ENCODE measurements around the gene DNAH11. TPM values are rescaled to one million over a fixed set of nuclear protein-coding genes. Genes with fewer than 3 reads are reported as not detected.
"Not testable (repeated sequence)": the region's sequence is repeated elsewhere in the genome, so short reads cannot be mapped to it uniquely, and the experiment has no call there.

DNAH11 gene
- total RNA-seq, 1 experiment from 2014 or later: 1.9 TPM

DNA sequence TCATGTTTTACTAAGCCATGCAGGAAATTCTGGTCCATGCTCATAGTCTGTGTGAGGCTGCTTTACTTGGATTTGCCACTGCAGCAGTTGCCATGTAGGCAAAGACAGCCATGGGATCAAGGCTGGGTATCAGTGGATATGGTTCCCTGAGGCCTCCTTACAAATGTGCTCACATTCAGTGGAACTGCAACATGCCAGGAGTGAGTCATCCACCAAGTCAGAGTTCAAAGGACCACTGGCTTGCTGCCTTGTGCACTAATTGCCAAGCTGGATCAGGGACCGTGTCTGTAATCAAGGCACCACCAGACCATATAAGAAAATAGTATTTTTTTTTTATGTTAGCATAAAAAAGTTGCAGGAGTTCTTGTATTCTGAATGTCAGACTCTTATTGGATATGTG, 301.9 kb downstream of the DNAH11 start:
- no TSS peak for BruUV-seq (replicated peaks)
- Mint-ChIP-seq H3K9me3 (ENCODE audit: low read depth, unreplicated experiment) (no peaks in the 10 kb centered on the region), H3K4me3 (ENCODE audit: low read depth, unreplicated experiment) (no peak overlapping the region), H3K36me3 (ENCODE audit: insufficient read depth, unreplicated experiment) (no peaks in the 10 kb centered on the region), H3K27ac (ENCODE audit: unreplicated experiment) (no peak overlapping the region), H3K4me1 (ENCODE audit: low read depth, unreplicated experiment) (no peaks in the 10 kb centered on the region), H3K27me3 (ENCODE audit: unreplicated experiment) (no peaks in the 10 kb centered on the region)
- CTCF ChIA-PET: no interaction called here
- TF ChIP-seq, protein P1, sequence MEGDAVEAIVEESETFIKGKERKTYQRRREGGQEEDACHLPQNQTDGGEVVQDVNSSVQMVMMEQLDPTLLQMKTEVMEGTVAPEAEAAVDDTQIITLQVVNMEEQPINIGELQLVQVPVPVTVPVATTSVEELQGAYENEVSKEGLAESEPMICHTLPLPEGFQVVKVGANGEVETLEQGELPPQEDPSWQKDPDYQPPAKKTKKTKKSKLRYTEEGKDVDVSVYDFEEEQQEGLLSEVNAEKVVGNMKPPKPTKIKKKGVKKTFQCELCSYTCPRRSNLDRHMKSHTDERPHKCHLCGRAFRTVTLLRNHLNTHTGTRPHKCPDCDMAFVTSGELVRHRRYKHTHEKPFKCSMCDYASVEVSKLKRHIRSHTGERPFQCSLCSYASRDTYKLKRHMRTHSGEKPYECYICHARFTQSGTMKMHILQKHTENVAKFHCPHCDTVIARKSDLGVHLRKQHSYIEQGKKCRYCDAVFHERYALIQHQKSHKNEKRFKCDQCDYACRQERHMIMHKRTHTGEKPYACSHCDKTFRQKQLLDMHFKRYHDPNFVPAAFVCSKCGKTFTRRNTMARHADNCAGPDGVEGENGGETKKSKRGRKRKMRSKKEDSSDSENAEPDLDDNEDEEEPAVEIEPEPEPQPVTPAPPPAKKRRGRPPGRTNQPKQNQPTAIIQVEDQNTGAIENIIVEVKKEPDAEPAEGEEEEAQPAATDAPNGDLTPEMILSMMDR (IDR thresholded peaks at IDR 0.05; ENCODE audit: unreplicated experiment): no peak
- no peak for DNase-seq
- intact Hi-C loops (cut with micrococcal nuclease; ENCODE audit: unreplicated experiment): no loop called here

DNA sequence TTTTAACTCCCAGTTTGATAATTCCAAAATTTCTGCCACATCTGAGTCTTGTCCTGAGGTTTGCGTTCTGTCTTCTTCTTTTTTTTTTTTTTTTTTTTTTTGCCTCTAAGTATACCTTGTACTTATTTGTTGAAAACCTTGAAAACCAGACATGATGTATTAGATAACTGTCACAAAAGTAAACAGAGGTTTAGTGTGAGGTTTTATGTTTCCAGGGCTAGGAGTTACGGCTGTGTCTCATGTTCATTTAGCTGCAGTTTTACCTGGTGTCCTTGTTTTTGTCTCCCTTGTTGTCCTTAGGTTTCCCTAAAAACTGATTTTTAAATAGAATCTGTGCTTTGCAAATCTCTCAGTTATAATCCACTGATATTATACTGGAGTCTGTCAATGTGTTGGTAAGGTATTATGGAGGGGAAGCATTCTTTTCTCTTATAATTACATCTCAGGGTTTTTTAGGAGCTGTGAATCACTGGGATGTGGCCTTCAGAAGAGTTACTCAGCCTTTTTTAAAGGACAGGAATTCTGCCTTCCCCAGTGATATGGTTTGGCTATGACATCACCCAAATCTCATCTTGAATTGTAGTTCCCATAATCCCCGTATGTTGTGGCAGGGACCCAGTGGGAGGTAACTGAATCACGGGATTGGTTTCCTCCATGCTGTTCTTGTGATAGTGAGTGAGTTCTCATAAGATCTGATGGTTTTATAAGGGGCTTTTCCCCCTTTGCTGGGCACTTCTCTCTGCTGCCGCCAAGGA, 307.9 kb downstream of the DNAH11 start:
- Mint-ChIP-seq H3K36me3 (ENCODE audit: insufficient read depth, unreplicated experiment) (no peaks in the 10 kb centered on the region), H3K27me3 (ENCODE audit: unreplicated experiment) (no peaks in the 10 kb centered on the region), H3K27ac (ENCODE audit: unreplicated experiment) (no peak overlapping the region), H3K4me1 (ENCODE audit: low read depth, unreplicated experiment) (no peaks in the 10 kb centered on the region), H3K9me3 (ENCODE audit: low read depth, unreplicated experiment) (no peaks in the 10 kb centered on the region), H3K4me3 (ENCODE audit: low read depth, unreplicated experiment) (no peak overlapping the region)
- no peak for DNase-seq
- CTCF ChIA-PET: interaction anchor here (0.6 kb wide), 1 partner anchor 140 kb away, joined by 3 read pairs; no protein-coding TSS in a partner anchor
- TF ChIP-seq, protein P1 (IDR thresholded peaks at IDR 0.05; ENCODE audit: unreplicated experiment): no peak
- intact Hi-C loops (cut with micrococcal nuclease; ENCODE audit: unreplicated experiment): no loop called here
- no TSS peak for BruUV-seq (replicated peaks)

DNA sequence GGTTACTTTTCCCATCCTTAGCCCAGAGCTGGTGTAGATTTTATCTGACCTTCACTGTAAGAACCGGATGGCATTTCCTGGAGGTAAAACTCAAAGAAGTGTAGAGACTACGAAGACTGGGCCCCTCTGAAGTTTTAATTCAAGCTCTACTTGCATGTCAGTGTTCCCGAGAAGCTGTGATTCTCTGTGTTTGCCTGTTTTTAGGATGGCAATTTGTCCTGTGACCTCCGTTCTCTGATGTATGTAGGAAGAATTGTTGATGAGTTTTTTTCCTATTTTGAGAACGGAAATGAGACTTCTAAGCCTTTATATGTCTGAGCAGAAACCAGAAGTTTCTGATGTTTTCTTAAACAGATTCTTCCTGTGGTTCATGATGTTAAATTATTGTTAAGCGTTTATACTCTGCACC, 308.7 kb downstream of the DNAH11 start:
- TF ChIP-seq, protein P1 (IDR thresholded peaks at IDR 0.05; ENCODE audit: unreplicated experiment): no peak
- BruUV-seq (replicated peaks): no TSS peak
- Mint-ChIP-seq H3K9me3 (ENCODE audit: low read depth, unreplicated experiment) (no peaks in the 10 kb centered on the region), H3K36me3 (ENCODE audit: insufficient read depth, unreplicated experiment) (no peaks in the 10 kb centered on the region), H3K4me1 (ENCODE audit: low read depth, unreplicated experiment) (no peaks in the 10 kb centered on the region), H3K27me3 (ENCODE audit: unreplicated experiment) (no peaks in the 10 kb centered on the region), H3K27ac (ENCODE audit: unreplicated experiment) (no peak overlapping the region), H3K4me3 (ENCODE audit: low read depth, unreplicated experiment) (no peak overlapping the region)
- CTCF ChIA-PET: interaction anchor here (0.7 kb wide), 1 partner anchor 247 kb away, joined by 5 read pairs; no protein-coding TSS in a partner anchor
- DNase-seq: no peak
- intact Hi-C loops (cut with micrococcal nuclease; ENCODE audit: unreplicated experiment): no loop called here

DNA sequence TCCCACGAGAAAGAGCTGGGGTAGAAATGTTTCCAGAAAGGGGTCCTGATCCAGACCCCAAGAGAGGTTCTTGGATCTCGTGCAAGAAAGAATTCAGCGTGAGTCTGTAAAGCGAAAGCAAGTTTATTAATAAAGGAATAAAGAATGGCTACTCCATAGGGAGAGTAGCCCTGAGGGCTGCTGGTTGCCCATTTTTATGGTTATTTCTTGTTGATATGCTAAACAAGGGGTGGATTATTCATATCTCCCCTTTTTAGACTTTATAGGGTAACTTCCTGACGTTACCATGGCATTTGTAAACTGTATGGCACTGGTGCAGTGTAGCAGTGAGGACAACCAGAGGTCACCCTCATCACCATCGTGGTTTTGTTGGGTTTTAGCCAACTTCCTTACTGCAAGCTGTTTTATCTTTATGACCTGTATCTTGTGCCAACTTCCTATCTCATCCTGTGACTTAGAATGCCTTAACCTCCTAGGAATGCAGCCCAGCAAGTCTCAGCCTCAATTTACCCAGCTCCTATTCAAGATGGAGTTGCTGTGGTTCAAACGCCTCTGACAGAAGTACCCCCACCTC, 322.9 kb downstream of the DNAH11 start:
- H3K27me3 Mint-ChIP-seq (ENCODE audit: unreplicated experiment); intact Hi-C loops (cut with micrococcal nuclease; ENCODE audit: unreplicated experiment); BruUV-seq (replicated peaks); H3K9me3 Mint-ChIP-seq (ENCODE audit: low read depth, unreplicated experiment); H3K27ac Mint-ChIP-seq (ENCODE audit: unreplicated experiment); H3K36me3 Mint-ChIP-seq (ENCODE audit: insufficient read depth, unreplicated experiment); H3K4me3 Mint-ChIP-seq (ENCODE audit: low read depth, unreplicated experiment): not testable (repeated sequence)
- DNase-seq: peak; percentile 43
- peaks cover 17% of the 10 kb centered on the region for H3K4me1 Mint-ChIP-seq (ENCODE audit: low read depth, unreplicated experiment)
- CTCF ChIA-PET: interaction anchor here (1.1 kb wide), 1 partner anchor 244 kb away, joined by 3 read pairs; no protein-coding TSS in a partner anchor

DNA sequence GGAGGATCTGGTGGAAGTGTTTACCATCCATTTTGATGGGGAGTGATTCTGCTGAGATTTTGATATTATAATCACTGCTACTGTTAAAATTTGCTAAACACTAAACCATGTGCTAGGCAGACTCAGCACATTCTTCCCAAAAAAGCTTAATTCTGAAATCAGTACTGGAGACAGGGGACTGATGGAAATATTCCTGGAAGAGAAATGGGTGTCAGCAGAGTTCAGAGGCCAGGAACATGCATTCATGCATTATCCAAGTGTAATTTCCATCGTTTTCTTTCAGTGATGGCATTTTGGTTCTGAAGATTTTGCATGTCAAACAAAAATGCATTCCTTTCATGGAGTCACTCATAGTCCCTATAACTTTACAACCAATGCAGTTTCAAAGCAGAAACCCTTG, 323.9 kb downstream of the DNAH11 start:
- intact Hi-C loops (cut with micrococcal nuclease; ENCODE audit: unreplicated experiment): no loop called here

More for the DNA sequence above, 323.9 kb downstream of the DNAH11 start:
- H3K27me3 Mint-ChIP-seq (ENCODE audit: unreplicated experiment): no peaks in the 10 kb centered on the region
- H3K4me1 Mint-ChIP-seq (ENCODE audit: low read depth, unreplicated experiment): peaks cover 17% of the 10 kb centered on the region
- H3K27ac Mint-ChIP-seq (ENCODE audit: unreplicated experiment): no peak overlapping the region
- no TSS peak for BruUV-seq (replicated peaks)
- CTCF ChIA-PET: no interaction called here
- H3K4me3 Mint-ChIP-seq (ENCODE audit: low read depth, unreplicated experiment): no peak overlapping the region
- H3K36me3 Mint-ChIP-seq (ENCODE audit: insufficient read depth, unreplicated experiment): no peaks in the 10 kb centered on the region
- DNase-seq: no peak
- TF ChIP-seq, protein P1 (IDR thresholded peaks at IDR 0.05; ENCODE audit: unreplicated experiment): no peak
- H3K9me3 Mint-ChIP-seq (ENCODE audit: low read depth, unreplicated experiment): no peaks in the 10 kb centered on the region

Measured in Calu3 (cell line).